ENCODE data around the gene ZDHHC19. TPM values are rescaled to one million over a fixed set of nuclear protein-coding genes. Genes with fewer than 3 reads are reported as not detected.
"Not testable (repeated sequence)": the region's sequence is repeated elsewhere in the genome, so short reads cannot be mapped to it uniquely, and the experiment has no call there.

ZDHHC19 gene
- total RNA-seq, 1 donor from 2014 or later: not detected

- no peak for TF ChIP-seq CTCF (IDR thresholded peaks at IDR 0.05; ENCODE audit: insufficient read depth, low read length, poor library complexity, severe bottlenecking)
- no peak overlapping the region for H3K4me3 ChIP-seq (ENCODE audit: low read depth, low read length)
- DNase-seq (ENCODE audit: low read depth): no peak
- no peaks in the 10 kb centered on the region for H3K27me3 ChIP-seq (ENCODE audit: control insufficient read depth, insufficient read depth, low read length)
- H3K36me3 ChIP-seq (ENCODE audit: control insufficient read depth, insufficient read depth, low read length): no peaks in the 10 kb centered on the region
These were observed 21.4 kb downstream of the ZDHHC19 start for GRCh38 chr3:196189566-196190347.

- no peaks in the 10 kb centered on the region for H3K36me3 ChIP-seq (ENCODE audit: control insufficient read depth, insufficient read depth, low read length)
- DNase-seq (ENCODE audit: low read depth): no peak
- TF ChIP-seq CTCF (IDR thresholded peaks at IDR 0.05; ENCODE audit: insufficient read depth, low read length, poor library complexity, severe bottlenecking): no peak
- H3K4me3 ChIP-seq (ENCODE audit: low read depth, low read length): no peak overlapping the region
- no peaks in the 10 kb centered on the region for H3K27me3 ChIP-seq (ENCODE audit: control insufficient read depth, insufficient read depth, low read length)
These were observed 24.3 kb downstream of the ZDHHC19 start for GRCh38 chr3:196186651-196187573.

- Histone ChIP-seq H3K4me3 (ENCODE audit: low read depth, low read length) (no peak overlapping the region), H3K27me3 (ENCODE audit: control insufficient read depth, insufficient read depth, low read length) (no peaks in the 10 kb centered on the region), H3K36me3 (ENCODE audit: control insufficient read depth, insufficient read depth, low read length) (no peaks in the 10 kb centered on the region)
- DNase-seq (ENCODE audit: low read depth): no peak
- no peak for TF ChIP-seq CTCF (IDR thresholded peaks at IDR 0.05; ENCODE audit: insufficient read depth, low read length, poor library complexity, severe bottlenecking)
These were observed 26.3 kb downstream of the ZDHHC19 start for GRCh38 chr3:196184881-196185280.

GRCh38 chr3:196184169-196184432 is 27.1 kb downstream of the ZDHHC19 start:
- H3K4me3 ChIP-seq (ENCODE audit: low read depth, low read length); H3K27me3 ChIP-seq (ENCODE audit: control insufficient read depth, insufficient read depth, low read length); H3K36me3 ChIP-seq (ENCODE audit: control insufficient read depth, insufficient read depth, low read length); DNase-seq (ENCODE audit: low read depth): not testable (repeated sequence)

- H3K27me3 ChIP-seq (ENCODE audit: control insufficient read depth, insufficient read depth, low read length): no peaks in the 10 kb centered on the region
- no peak for TF ChIP-seq CTCF (IDR thresholded peaks at IDR 0.05; ENCODE audit: insufficient read depth, low read length, poor library complexity, severe bottlenecking)
- no peak for DNase-seq (ENCODE audit: low read depth)
- no peaks in the 10 kb centered on the region for H3K36me3 ChIP-seq (ENCODE audit: control insufficient read depth, insufficient read depth, low read length)
- no peak overlapping the region for H3K4me3 ChIP-seq (ENCODE audit: low read depth, low read length)
These were observed 30.1 kb downstream of the ZDHHC19 start for GRCh38 chr3:196181127-196181546.

- no peak for TF ChIP-seq CTCF (IDR thresholded peaks at IDR 0.05; ENCODE audit: insufficient read depth, low read length, poor library complexity, severe bottlenecking)
- DNase-seq (ENCODE audit: low read depth): no peak
- Histone ChIP-seq H3K27me3 (ENCODE audit: control insufficient read depth, insufficient read depth, low read length) (no peaks in the 10 kb centered on the region), H3K36me3 (ENCODE audit: control insufficient read depth, insufficient read depth, low read length) (no peaks in the 10 kb centered on the region), H3K4me3 (ENCODE audit: low read depth, low read length) (no peak overlapping the region)
These were observed 30.9 kb downstream of the ZDHHC19 start for GRCh38 chr3:196180346-196180745.
